Caki2 (cell line): ENCODE results near the gene CACNA1I. TPM values are rescaled to one million over a fixed set of nuclear protein-coding genes. Genes with fewer than 3 reads are reported as not detected.
"Not testable (repeated sequence)": the region's sequence is repeated elsewhere in the genome, so short reads cannot be mapped to it uniquely, and the experiment has no call there.

Experiments
- DNase-seq: peaks from one replicate; pipeline ENCODE4 v3.0.0-alpha.2; 2015; ENCODE audit warnings: low read depth
- in situ Hi-C: cut with HindIII; loops from 2 replicates; pipeline ENCODE4 v1.10.0; 2016; ENCODE audit warnings: low sequenced_read_pairs, low pct_unique_long_range_greater_than_20kb, mixed read lengths
- total RNA-seq: library from RNA; depleted of rRNA; stranded (reverse); fragments of >200 nt; shearing (Covaris generic); gene quantifications from 2 replicates; pipeline ENCODE4 v1.2.3, GENCODE V29; 2014; ENCODE audit warnings: low replicate concordance; rRNA removed

Gene CACNA1I
- total RNA-seq = not detected in 2 replicates

DNA sequence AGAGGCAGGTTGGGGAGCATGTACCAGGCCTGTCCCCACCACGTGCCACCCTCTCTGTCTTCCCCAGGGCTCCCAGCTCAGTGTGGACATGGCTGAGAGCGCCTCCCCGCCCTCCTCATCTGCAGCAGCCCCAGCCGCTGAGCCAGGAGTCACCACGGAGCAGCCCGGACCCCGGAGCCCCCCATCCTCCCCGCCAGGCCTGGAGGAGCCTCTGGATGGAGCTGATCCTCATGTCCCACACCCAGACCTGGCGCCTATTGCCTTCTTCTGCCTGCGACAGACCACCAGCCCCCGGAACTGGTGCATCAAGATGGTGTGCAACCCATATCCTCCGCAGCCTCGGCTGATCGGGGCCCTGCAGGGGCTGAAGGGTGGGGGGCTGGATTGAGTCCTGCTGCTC, at the start of gene CACNA1I:
TSS of gene CACNA1I (plus strand) at position 89 of the 400 bp plus-strand sequence. CDS start at position 89, 0 bp downstream.
- in situ Hi-C loops = no loop called here
- DNase-seq = no peak

DNA sequence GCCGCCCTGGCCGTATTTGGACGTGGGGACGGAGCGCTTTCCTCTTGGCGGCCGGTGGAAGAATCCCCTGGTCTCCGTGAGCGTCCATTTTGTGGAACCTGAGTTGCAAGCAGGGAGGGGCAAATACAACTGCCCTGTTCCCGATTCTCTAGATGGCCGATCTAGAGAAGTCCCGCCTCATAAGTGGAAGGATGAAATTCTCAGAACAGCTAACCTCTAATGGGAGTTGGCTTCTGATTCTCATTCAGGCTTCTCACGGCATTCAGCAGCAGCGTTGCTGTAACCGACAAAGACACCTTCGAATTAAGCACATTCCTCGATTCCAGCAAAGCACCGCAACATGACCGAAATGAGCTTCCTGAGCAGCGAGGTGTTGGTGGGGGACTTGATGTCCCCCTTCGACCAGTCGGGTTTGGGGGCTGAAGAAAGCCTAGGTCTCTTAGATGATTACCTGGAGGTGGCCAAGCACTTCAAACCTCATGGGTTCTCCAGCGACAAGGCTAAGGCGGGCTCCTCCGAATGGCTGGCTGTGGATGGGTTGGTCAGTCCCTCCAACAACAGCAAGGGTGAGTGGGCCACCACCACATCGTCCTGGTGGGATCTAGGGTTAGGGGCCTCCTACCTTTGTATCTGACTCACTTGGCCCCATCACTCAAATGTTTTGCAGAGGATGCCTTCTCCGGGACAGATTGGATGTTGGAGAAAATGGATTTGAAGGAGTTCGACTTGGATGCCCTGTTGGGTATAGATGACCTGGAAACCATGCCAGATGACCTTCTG, 49.3 kb upstream of the CACNA1I start:
- in situ Hi-C loops, DNase-seq: not testable (repeated sequence)

DNA sequence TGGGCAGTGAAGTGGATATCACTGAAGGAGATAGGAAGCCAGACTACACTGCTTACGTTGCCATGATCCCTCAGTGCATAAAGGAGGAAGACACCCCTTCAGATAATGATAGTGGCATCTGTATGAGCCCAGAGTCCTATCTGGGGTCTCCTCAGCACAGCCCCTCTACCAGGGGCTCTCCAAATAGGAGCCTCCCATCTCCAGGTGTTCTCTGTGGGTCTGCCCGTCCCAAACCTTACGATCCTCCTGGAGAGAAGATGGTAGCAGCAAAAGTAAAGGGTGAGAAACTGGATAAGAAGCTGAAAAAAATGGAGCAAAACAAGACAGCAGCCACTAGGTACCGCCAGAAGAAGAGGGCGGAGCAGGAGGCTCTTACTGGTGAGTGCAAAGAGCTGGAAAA, 48.5 kb upstream of the CACNA1I start:
- in situ Hi-C loops, DNase-seq: not testable (repeated sequence)

DNA sequence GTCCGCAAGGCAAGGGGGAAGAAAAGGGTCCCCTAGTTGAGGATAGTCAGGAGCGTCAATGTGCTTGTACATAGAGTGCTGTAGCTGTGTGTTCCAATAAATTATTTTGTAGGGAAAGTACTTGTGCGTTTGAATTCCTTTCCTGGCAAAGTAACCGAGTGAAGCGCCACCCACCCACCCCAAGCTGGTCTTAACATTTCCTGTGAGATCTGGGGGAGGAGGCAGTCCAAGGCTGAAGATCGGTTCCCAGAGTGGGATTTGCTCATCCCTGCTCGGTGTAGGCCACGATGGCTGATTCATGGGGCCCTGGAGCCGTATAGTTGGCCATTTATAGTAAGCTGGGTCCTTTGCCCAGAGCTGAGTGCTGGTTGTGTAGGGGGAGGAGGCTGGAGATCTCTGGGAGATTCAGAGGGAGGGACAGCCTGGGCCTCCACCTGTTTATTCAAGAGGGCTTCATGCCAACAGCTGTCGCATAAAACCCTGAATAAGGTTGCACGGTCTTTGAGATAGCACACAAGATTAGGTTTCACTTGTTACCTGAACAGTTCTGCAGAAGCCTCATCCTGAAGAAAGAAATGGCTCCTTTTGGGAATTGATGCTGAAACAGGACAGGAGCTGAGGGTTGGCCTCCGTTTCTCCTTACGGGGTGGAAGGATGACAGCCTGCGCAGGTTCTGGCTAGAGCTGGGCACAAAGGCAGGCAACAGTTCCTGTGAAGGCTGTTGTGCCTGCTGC, 47.8 kb upstream of the CACNA1I start:
- in situ Hi-C loops = no loop called here
- DNase-seq = peak; percentile 65

DNA sequence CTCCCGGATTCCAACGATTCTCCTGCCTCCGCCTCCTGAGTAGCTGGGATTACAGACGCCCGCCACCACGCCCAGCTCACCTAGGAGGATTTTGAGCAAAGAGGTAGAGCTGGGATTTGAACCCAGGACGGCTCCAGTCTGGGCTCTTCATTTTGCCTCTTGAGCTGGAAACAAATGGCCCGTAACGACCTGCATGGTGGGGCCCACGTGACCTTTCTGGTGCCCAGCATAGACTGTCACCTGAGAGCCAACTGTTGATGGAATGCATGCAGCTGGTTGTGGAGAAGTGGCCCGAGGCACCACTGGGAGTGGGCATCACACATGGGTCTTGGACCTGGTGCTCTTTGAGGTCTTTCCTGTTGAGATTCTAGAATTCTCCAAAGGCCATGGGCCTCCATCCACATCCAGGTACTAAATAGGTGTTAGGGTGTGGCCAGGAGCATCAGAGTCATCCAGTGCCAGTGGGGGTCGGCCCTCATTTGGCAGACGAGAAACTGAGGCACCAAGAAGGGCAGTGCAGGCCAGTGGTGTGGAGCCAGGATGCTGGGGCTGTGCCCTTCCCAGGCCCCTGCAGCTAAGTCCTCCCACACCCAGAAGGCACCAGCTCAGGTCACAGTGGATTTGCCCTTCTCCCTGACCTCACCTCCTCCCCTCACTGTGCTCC, 46.3 kb upstream of the CACNA1I start:
- DNase-seq = no peak
- in situ Hi-C loops = no loop called here

DNA sequence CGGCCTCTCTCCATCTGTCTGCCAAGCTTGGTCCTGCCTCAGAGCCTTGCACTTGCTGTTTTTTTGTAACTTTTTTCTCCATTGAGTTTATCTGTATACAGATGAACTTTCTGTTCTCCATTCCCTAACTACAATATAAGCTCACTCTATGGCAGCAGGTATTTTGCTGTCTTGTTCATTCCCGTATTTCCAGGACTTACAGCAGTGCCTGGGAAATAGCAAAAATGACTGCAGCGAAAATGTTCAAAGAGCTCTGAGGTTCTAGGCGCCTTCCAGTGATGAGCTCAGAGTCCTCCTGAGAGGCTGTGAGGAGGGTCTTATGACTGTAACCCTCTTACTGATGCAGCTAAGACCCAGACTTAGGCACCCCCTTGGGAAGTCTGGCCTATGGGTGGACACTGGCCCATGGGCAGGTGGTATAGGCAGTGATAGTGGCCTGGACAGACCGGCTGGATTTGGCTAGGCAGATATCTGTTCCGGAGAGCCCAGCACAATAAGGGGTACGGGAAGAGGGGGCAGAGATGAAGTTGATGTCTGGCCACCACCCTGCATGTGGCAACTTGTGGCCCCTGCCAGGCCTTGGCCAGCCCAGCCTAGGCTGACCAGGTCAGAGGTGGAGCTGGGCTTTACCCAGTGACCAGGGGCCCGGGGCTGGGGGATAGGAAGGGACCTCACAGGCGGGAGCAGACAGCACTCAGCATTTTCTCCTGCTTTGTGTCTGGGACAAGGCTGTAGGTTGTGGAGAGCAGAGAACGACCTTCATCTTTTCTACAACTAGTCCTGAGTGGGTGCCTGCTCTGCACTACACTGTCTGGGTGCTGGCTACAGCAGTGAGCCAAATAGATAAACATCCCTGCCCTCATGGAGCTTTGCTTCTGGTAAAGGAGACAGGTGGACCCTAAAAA, 45.5 kb upstream of the CACNA1I start:
- no peak for DNase-seq
- in situ Hi-C loops = no loop called here

DNA sequence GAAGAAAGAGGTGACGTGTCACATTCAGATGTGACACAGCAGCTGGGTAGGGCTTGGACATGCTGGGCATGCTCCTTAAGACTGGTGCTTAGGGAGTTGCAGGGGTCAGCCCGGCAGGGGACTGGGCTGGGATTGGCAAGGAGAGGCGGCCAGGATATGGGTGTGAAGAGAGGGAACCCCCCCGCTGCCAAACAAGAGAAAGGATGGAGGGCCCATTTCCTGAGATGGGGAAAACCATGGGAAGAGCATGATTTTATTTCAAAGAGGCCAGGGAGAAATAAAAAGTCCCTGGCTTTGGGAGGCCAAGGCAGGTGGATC, 44.9 kb upstream of the CACNA1I start:
- in situ Hi-C loops = no loop called here
- DNase-seq = no peak

DNA sequence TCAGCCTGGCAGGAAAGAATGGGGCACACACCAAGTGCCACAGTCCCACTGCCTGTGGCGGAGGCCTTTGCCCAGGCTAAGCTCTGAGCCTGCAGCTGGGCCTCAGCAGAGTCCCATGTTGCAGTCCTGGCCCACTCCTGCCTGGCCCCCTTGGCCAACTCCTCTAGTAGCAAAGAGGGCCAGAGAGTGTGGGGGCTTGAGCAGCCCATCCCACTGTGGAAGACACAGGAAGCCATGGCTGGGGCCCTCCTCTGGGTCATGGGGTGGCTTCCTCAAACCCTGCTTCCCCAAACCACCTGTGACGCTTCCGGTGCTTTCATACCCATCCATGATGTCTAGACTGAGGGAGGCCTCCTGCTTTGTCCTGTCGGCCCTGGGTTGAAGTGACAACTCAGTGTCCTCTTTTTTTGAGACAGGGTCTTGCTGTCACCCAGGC, 43.8 kb upstream of the CACNA1I start:
- in situ Hi-C loops = no loop called here
- no peak for DNase-seq

DNA sequence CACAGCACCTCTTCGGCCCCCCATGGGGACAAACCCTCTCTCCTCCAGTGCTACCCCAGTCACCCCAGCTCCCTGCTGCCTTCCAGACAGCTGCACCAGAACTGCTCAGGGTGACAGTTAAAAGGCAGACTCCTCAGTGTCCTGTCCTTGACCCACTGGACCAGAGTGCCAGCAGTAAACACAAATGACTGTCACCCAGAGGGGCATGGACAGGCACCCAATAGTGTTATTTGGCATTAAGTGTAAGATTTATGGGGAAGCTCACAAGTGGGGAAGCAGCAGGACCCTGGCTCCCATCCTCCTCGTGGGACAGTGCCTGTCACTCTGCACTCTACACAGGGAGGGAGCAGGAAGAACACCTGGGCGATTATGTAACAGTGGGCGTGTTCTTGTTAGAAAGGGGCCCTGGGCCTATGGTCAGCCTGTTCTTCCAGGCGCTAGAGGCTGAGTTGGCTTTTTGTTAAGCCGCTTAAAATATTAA, 43.0 kb upstream of the CACNA1I start:
- in situ Hi-C loops = no loop called here
- DNase-seq = no peak

DNA sequence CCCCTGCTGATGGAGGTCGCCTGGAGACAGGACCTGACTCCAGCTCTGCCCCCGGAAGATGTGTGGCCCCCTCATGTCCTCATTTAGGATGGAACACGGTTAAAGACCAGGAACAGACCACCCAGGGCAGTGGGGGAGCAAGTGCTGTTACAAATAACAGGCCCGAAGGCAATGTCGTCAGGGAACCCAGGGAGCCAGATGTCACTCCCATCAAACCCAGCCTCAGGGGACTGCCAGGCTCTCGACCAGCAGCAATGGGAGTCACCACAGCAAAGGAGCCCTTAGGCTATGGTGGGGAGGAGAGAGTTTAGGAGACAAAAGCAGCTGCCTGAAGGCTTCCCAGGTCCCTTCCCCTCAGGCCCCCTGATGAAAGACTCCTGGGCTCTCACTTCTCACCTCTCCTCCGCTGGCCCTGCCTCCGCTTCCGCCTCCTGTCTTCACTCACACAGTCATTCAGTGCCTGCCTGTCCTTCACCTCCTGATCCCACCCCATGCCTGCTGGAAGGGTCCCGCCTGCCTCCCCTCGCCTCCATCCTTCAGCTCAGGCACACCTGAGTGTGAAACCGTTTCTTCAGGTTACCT, 42.4 kb upstream of the CACNA1I start:
- in situ Hi-C loops = no loop called here

DNA sequence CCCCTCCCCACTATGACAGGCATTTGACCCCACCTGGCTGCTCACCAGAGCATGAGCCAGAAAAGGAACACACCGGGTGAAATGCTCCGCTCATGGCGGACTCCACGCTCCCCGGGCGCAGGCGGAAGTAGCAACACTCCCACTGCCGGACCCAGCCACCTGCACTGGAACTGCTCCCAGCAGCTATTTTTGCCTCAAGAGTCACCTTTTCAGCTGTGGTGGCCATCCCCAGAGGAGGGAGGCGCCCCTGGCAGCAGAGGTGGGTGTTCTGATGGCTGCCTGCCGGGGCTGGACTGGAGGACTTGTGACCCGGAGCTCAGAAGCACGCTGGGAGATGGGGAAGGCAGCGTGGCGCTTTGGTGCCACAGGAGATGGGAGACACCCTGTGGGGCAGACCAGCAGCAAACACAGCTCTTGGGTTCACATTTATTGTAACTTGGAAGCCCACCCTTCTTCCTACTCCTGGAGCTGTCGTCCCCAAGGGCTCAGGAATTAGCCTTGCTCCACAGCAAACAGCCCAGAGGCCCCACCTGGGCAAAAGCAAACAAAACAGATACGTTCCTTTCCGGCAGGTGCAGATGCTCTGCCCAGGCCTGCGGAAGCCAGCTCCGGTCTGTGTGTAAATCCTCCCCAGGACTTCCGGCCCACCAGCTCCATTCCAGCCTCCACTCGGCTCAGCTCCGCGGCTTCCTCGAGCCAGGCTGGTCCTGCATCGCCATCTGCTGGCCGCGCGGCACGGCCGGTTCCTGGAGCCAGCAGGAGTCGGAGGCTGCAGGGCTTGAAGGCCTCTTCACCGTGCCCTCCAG, 41.7 kb upstream of the CACNA1I start:
- DNase-seq = peak; percentile 85
- in situ Hi-C loops = no loop called here

More for the DNA sequence above, 42.4 kb upstream of the CACNA1I start:
- no peak for DNase-seq

DNA sequence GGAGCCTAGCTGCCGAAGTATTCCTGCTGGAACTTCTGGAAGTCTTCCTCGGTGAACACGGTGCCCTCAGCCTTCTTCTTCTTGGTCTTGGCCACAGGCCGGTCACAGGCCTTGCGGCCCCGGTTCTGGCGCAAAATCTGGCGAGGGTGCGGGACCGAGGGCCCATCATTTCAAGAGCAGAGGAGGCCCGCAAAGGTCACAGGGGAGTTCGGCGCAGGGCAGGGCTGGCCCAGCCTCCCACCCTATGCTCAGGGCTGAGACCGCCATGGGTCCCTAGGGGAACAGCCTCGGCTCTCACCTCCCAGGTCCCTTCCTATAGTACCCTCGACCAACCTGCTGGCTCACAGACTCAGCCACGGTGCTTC, 41.1 kb upstream of the CACNA1I start:
- in situ Hi-C loops = no loop called here
- DNase-seq = no peak

DNA sequence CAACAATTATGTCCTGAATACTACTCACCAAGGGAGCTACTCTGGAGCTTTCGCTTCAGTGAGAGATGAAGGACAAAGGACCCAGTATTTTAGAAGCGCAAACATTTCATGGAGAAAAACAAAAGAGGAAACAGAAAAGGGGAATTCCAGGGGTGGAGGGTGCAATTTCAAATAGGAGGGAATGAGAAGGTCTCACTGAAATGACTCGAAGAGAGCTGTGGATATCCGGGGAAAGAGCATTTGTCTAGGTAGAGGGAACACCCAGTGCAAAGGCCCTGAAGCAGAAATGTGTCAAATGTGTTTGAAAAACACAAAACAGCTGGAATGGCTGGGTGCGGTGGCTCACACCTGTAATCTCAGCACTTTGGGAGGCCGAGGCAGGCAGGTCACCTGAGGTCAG, 40.4 kb upstream of the CACNA1I start:
- in situ Hi-C loops = no loop called here
- no peak for DNase-seq

DNA sequence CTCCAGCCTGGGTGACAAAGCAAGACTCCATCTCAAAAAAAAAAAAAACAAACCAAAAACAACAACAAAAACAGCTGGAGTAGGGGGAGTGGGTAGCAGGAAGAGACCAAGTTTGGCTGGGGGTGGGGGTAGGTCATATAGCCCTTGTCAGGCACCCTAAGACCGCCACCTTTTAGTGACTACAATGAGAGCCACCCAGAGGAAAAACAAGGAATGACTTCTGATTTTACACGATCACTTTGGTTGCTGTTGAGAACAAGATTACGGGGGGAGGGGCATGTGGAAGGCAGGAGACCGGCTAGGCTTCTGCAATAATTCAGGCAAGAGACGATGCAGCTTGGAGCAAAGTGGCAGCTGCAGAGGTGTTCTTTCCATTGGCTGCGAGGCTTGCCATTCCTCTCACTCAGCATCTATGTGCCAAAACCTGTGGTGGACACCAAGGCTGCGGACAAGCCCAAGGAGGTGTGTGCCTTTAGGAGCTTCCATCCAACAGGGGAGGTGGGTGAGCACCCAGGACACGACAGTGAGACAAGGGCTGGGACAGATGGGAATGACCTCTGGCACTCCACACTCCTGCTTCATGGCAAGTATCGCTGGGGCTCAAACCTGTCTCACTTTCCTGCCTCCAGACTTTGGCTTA, 39.7 kb upstream of the CACNA1I start:
- no peak for DNase-seq
- in situ Hi-C loops = no loop called here

DNA sequence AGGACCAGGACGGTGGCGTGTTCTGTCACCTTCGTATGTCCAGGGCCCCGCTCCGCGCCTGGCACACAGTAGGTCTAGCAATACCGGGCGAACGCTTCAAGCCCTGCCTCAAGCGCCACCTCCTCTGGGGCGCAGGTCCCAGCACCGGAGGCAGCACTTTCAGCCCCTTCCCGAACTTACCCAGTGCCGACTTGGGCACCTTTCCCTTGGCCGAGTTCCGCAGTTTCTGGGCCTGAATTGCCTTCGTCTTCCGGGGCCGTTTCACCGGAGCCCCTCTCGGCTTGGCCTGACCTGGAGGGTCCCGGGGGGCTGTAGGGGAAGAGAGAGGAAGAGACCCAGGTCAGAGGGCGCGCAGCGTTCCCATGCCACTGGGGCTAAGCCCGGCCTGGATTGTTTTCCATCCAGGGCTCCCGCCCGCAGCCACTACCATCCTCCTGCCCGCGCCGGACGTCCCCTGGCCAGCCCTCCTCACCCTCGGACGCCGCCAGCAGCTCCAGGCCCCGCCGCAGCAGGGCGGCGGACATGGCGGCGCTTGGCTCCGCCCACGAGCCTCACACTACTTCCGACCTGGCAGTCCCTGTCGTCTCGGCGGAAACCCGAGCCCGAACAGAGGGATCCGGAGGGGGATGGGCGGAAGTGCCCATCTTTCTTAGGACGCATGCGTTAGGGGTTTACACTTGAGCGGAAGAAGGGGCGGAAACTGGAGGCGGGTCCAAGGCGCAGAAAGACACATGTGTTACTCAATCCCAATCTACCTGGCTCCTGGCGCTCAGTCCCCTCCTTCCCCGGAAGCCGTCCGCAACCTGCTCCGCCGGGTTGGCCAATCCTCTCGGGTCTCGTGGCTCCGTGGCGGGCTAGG, 38.1 kb upstream of the CACNA1I start, which contains the start of gene RPS19BP1:
TSS of gene RPS19BP1 (minus strand) at position 534 of the 859 bp plus-strand sequence. CDS start at position 524, 10 bp downstream.
- in situ Hi-C loops = no loop called here
- peak; percentile 100 for DNase-seq

DNA sequence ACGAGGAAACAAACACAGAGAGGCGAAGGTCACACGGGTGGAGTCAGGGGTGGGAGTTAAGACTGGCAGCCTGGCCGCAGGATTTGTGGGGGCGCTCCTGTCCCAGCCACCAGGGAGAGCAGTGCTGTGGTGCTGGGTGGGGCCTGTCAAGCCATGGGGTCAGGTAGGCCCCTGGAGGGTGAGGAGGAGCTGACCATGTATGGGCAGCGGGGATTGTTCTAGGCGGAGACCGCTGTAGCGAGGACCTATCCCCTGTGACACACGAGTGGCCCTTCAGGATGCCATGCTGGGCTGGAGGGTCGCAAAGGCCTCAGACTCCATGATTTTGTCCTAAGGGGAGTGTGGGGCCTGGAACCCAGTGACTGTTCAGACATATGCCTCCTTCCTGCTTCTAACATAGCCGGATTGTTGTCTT, 36.5 kb upstream of the CACNA1I start:
- DNase-seq = no peak
- in situ Hi-C loops = no loop called here
